NCI-H2081 treated with DMSO at 0.1 percent for 48 hours (cell line): ENCODE measurements around the gene WFIKKN2.
"Not testable (repeated sequence)": the region's sequence is repeated elsewhere in the genome, so short reads cannot be mapped to it uniquely, and the experiment has no call there.

Experiments used
- DNase-seq: peaks from one replicate; lab custom pipeline; 2025; lab: John Stamatoyannopoulos, UW

WFIKKN2 gene

DNA sequence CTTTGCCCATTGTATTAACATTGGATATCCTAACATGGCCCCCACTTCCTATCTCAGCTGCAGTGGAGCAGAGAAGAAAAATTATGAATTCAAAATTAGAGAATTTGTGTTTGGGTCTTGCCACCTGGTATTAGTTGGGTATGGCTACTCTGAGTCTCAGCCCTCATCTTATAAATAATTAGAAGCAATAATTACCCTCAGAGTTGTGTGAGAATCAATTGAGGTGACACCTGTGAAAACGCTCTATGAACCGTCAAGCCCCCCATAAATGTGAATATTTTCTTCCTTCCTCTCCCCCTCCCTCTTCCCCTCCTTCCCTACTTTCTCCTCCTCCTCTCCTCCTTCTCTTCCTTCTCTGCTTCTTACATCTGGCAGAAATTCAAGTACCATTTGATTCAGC lies 39.7 kb downstream of the WFIKKN2 start:
- no peak for DNase-seq

- not testable (repeated sequence) for DNase-seq
These were observed 41.7 kb downstream of the WFIKKN2 start for GRCh38 chr17:50877042-50877441.

GRCh38 chr17:50877838-50878237 lies 42.5 kb downstream of the WFIKKN2 start:
- no peak for DNase-seq

DNA sequence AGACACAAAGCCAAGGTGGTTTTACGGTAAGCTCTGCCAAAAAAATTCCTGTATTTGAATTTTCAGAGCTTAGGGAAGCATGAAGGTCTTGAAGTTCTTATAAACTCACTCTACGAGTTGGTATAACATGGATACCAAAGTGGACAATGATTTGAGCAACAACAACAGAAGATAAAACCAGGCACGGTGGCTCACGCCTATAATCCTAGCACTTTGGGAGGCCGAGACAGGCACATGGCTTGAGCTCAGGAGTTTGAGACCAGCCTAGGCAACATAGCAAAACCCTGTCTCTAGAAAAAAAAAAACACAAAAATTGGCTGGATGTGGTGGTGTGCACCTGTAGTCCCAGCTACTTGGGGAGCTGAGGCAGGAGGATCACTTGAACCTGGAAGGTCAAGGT lies 43.7 kb downstream of the WFIKKN2 start:
- no peak for DNase-seq

DNA sequence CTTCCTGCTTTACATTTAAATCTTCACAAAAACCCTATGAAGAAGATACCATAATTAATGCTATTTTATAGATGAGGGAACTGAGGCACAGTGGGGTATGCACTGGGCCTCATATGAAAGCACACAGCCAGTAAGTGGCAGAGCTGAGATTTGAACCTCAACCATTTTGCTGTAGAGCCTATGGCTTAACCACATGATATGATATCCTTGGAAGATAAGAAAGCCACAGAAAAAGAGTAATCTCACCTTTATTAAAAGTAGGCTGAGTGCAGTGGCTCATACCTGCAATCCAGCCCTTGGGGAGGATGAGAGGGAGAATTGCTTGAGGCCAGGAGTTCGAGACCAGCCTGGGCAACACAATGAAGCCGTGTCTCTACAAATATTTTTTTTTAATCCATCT lies 45.8 kb downstream of the WFIKKN2 start:
- DNase-seq = no peak

DNA sequence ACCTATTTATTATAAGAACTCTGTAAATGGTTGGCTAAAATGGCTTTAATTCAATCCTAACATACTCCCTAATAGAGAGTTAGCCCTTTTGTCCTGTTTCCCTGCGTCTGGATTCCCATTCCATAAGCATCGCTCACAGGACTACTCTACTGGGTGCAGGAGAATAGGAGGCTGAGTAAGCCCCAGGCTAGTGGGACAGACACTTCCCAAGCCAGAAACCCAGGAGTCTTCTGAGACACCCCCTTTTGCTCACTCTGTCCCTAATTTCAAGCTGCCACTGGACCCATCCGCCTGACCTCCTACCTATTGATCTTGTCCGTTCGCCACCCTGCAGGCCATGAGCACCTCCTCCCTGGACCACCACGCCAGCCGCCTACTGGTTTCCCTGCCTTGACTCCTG lies 47.5 kb downstream of the WFIKKN2 start:
- no peak for DNase-seq

- no peak for DNase-seq
These were observed 48.6 kb downstream of the WFIKKN2 start for GRCh38 chr17:50883850-50884438.

DNA sequence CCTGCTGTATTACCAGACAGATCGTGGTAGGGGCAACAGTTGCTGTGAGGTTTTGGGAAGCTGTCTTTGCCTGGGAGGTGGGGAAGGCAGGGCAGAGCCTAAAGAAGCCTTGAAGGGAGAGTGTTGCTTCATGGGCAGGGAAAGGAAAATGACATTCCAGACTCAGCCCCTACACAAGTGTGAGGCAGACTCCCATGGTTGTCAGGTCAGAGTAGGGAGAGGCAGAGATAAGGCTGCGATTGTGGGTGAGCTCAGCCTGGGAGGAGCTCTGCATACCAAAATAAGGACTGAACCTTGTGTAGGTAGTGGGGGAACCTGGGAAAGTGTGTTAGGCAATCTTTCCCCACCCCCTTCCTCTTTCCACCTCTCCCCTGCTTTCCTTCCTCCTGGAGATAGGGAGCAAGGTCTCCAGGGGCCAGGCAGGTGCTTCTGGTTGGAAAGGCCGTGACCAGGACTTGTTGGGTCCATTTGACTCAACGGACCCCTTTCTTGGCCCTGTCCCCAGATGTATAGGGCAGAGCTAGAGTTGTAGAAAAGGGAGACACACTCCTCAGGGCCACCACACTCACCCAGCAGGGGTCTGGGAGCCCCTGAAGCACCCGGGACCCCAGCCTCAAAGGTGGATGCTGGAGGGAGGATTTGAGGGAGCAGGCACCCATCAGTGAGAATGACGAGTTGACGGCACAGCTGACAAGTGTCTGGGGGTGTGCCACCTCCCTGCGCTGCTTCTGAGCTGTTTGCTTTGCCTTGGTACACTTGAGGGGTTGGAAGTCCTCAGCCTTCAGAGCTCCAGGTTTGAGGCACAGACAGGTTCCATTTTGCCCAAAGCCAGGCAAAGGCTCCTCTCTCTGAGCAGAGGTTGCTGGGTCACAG lies 49.3 kb downstream of the WFIKKN2 start:
- no peak for DNase-seq

GRCh38 chr17:50887705-50888245 lies 52.4 kb downstream of the WFIKKN2 start:
- DNase-seq = no peak

DNA sequence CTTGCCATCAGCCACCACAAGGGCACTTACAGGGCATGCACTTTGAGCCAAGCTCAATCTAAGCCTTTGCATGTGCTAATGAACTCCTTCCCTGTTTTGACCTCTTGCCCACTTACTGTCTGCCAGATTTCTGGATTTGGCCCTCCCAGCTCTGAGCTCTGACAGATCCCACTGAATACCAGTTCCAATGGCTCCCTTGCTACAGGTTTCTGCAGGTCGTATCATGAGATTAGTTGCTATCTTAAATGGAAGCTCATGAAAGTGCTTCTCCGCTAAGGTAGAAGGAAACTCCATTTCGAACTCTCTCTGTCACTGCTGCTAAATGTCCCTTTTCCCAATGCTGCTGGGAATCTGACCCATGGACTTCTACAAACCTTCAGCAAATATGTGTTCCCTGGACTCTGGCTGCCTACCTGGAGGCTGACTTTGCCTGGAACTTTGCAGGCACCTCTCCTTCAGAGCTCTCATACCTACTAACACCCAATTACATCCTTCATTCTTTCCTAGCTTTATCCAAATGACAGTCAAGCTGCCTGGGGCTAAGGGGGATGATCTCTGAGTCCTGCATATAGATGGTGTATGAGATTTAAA lies 54.2 kb downstream of the WFIKKN2 start:
- DNase-seq = no peak

DNA sequence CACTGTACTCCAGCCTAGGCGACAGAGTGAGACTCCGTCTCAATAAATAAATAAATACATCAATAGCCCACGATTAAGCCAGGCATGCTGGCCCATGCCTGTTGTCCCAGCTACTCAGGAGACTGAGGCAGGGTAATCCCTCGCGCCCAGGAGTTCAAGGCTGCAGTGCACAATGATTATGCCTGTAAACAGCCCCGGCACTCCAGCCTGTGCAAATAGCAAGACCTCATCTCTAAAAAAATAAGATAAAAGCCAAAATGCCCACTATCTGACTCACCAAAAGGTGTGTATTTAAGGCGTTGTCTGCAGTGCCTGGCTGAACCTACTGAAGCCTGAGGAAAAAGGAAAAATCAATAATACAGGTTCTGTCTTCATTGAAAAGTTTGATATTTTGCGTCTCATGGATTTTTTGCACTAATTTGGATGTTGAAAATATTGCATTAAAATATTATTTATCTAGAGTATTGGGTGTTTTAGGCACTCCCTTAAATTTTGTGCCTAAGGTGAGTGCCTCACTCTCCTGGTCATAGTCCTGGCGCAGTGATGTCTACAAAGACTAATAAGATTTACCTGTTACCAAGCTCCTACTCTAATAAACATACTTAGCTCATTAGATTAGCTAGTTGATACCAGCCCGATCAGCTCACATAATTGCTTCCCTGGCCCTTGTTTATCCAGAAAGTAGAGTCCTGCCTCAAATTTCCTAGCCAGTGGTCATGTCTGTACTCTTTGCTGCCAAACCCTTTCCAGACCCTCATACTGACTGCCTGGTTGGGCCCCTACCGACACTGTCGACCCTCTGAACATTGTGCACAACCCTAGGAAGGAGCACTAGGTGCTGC lies 55.5 kb downstream of the WFIKKN2 start:
- DNase-seq = no peak

GRCh38 chr17:50891577-50891989 lies 56.2 kb downstream of the WFIKKN2 start:
- no peak for DNase-seq
